GM19328 (cell line): ENCODE data around the gene CSK.

Experiments used
- ATAC-seq: cut with Tn5 transposase; IDR thresholded peaks from one replicate; pipeline ENCODE4 v1.9.1; 2021; ENCODE audit warnings: mild to moderate bottlenecking, moderate library complexity; ENCODE audit not compliant: unreplicated experiment

The CSK gene

GRCh38 chr15:74840851-74841775 lies 59.2 kb downstream of the CSK start:
- ATAC-seq: no peak

GRCh38 chr15:74841891-74842373 lies 60.1 kb downstream of the CSK start:
- ATAC-seq: no peak

- ATAC-seq: peak; percentile 82
Observed at GRCh38 chr15:74842581-74843444, 60.9 kb downstream of the CSK start, which contains the start of gene ULK3. Gene ULK3 (minus strand): TSS chr15:74843156. CDS start chr15:74843105, 51 bp downstream.

- no peak for ATAC-seq
Observed at GRCh38 chr15:74843445-74843828, 61.6 kb downstream of the CSK start.

- no peak for ATAC-seq
Observed at GRCh38 chr15:74843891-74844299, 62.0 kb downstream of the CSK start.

GRCh38 chr15:74844319-74845207 lies 62.7 kb downstream of the CSK start:
- no peak for ATAC-seq

- ATAC-seq: no peak
Observed at GRCh38 chr15:74845208-74845568, 63.3 kb downstream of the CSK start.

- no peak for ATAC-seq
Observed at GRCh38 chr15:74845581-74845980, 63.7 kb downstream of the CSK start.

- ATAC-seq: no peak
Observed at GRCh38 chr15:74847432-74847831, 65.6 kb downstream of the CSK start.

GRCh38 chr15:74850393-74850792 lies 68.5 kb downstream of the CSK start:
- ATAC-seq: no peak

GRCh38 chr15:74851960-74852359 lies 70.1 kb downstream of the CSK start:
- ATAC-seq: no peak
